ES-I3 (cell line): ENCODE measurements around the gene PIF1.

Source experiments
- H3K36me3 ChIP-seq: 2 replicates; pipeline ENCODE4 v1.6.1; 2013; ENCODE audit warnings: mild to moderate bottlenecking, low read length, control low read depth, moderate library complexity; ENCODE audit not compliant: insufficient read depth
- H3K4me1 ChIP-seq: 2 replicates; pipeline ENCODE4 v1.6.1; 2013; ENCODE audit warnings: mild to moderate bottlenecking, control low read depth, low read length; ENCODE audit not compliant: insufficient read depth
- H3K9ac ChIP-seq: 2 replicates; pipeline ENCODE4 v1.6.1; 2013; ENCODE audit warnings: low read depth, mild to moderate bottlenecking, low read length, moderate library complexity
- H3K9me3 ChIP-seq: 2 replicates; pipeline ENCODE4 v1.6.1; 2013; ENCODE audit warnings: mild to moderate bottlenecking, low read length, moderate library complexity; ENCODE audit not compliant: control insufficient read depth, insufficient read depth

The PIF1 gene

GRCh38 chr15:64855205-64855975, 29.9 kb upstream of the PIF1 start:
- no peak overlapping the region for H3K9ac ChIP-seq
- H3K9me3 ChIP-seq, result no peaks in the 10 kb centered on the region
- peaks cover 9% of the 10 kb centered on the region for H3K36me3 ChIP-seq
- peaks cover 34% of the 10 kb centered on the region for H3K4me1 ChIP-seq

GRCh38 chr15:64854526-64854925, 29.1 kb upstream of the PIF1 start:
- H3K36me3 ChIP-seq, result peaks cover 10% of the 10 kb centered on the region
- H3K9ac ChIP-seq, result no peak overlapping the region
- H3K4me1 ChIP-seq, result peaks cover 35% of the 10 kb centered on the region
- H3K9me3 ChIP-seq, result no peaks in the 10 kb centered on the region

GRCh38 chr15:64854041-64854440, 28.6 kb upstream of the PIF1 start:
- peaks cover 10% of the 10 kb centered on the region for H3K36me3 ChIP-seq
- no peaks in the 10 kb centered on the region for H3K9me3 ChIP-seq
- H3K9ac ChIP-seq, result no peak overlapping the region
- peaks cover 35% of the 10 kb centered on the region for H3K4me1 ChIP-seq

GRCh38 chr15:64851503-64851840, 26.0 kb upstream of the PIF1 start:
- Histone ChIP-seq H3K36me3 (peaks cover 10% of the 10 kb centered on the region), H3K9ac (no peak overlapping the region), H3K9me3 (no peaks in the 10 kb centered on the region), H3K4me1 (peaks cover 28% of the 10 kb centered on the region)

- Histone ChIP-seq H3K9ac (no peak overlapping the region), H3K4me1 (peaks cover 23% of the 10 kb centered on the region), H3K36me3 (peaks cover 10% of the 10 kb centered on the region), H3K9me3 (no peaks in the 10 kb centered on the region)
Observed at GRCh38 chr15:64850778-64851502, 25.5 kb upstream of the PIF1 start.

- Histone ChIP-seq H3K9ac (no peak overlapping the region), H3K36me3 (peaks cover 3% of the 10 kb centered on the region; the same call in 1 of the 2 replicates), H3K9me3 (no peaks in the 10 kb centered on the region), H3K4me1 (peaks cover 44% of the 10 kb centered on the region)
Observed at GRCh38 chr15:64847876-64848716, 22.6 kb upstream of the PIF1 start.

- Histone ChIP-seq H3K4me1 (peaks cover 46% of the 10 kb centered on the region), H3K9ac (no peak overlapping the region), H3K9me3 (no peaks in the 10 kb centered on the region), H3K36me3 (peaks cover 3% of the 10 kb centered on the region; the same call in 1 of the 2 replicates)
Observed at GRCh38 chr15:64847448-64847847, 22.0 kb upstream of the PIF1 start.

GRCh38 chr15:64847016-64847415, 21.6 kb upstream of the PIF1 start:
- Histone ChIP-seq H3K36me3 (peaks cover 3% of the 10 kb centered on the region; the same call in 1 of the 2 replicates), H3K4me1 (peaks cover 45% of the 10 kb centered on the region), H3K9me3 (no peaks in the 10 kb centered on the region), H3K9ac (no peak overlapping the region)

- peaks cover 3% of the 10 kb centered on the region; the same call in 1 of the 2 replicates for H3K36me3 ChIP-seq
- no peaks in the 10 kb centered on the region for H3K9me3 ChIP-seq
- H3K9ac ChIP-seq, result no peak overlapping the region
- H3K4me1 ChIP-seq, result peaks cover 35% of the 10 kb centered on the region
Observed at GRCh38 chr15:64845831-64846595, 20.6 kb upstream of the PIF1 start.

GRCh38 chr15:64845183-64845611, 19.8 kb upstream of the PIF1 start:
- peaks cover 28% of the 10 kb centered on the region for H3K4me1 ChIP-seq
- H3K36me3 ChIP-seq, result peaks cover 3% of the 10 kb centered on the region; the same call in 1 of the 2 replicates
- no peak overlapping the region for H3K9ac ChIP-seq
- no peaks in the 10 kb centered on the region for H3K9me3 ChIP-seq

GRCh38 chr15:64844576-64845145, 19.2 kb upstream of the PIF1 start:
- peaks cover 1% of the 10 kb centered on the region; the same call in 1 of the 2 replicates for H3K36me3 ChIP-seq
- peaks cover 28% of the 10 kb centered on the region for H3K4me1 ChIP-seq
- H3K9ac ChIP-seq, result no peak overlapping the region
- no peaks in the 10 kb centered on the region for H3K9me3 ChIP-seq

- peaks cover 28% of the 10 kb centered on the region for H3K4me1 ChIP-seq
Observed at GRCh38 chr15:64843991-64844390, 18.5 kb upstream of the PIF1 start.

GRCh38 chr15:64842986-64843561, 17.6 kb upstream of the PIF1 start:
- peak overlapping the region; percentile 93 for H3K9ac ChIP-seq
- H3K36me3 ChIP-seq, result no peaks in the 10 kb centered on the region
- H3K4me1 ChIP-seq, result peaks cover 28% of the 10 kb centered on the region
- H3K9me3 ChIP-seq, result no peaks in the 10 kb centered on the region

More at GRCh38 chr15:64843991-64844390, 18.5 kb upstream of the PIF1 start:
- no peaks in the 10 kb centered on the region for H3K9me3 ChIP-seq
- no peak overlapping the region for H3K9ac ChIP-seq
- H3K36me3 ChIP-seq, result no peaks in the 10 kb centered on the region
